ENCODE measurements around the gene NR6A1. TPM values are rescaled to one million over a fixed set of nuclear protein-coding genes. Genes with fewer than 3 reads are reported as not detected.

Gene NR6A1
- total RNA-seq, 1 donor from 2014 or later = 1.3 TPM

DNA sequence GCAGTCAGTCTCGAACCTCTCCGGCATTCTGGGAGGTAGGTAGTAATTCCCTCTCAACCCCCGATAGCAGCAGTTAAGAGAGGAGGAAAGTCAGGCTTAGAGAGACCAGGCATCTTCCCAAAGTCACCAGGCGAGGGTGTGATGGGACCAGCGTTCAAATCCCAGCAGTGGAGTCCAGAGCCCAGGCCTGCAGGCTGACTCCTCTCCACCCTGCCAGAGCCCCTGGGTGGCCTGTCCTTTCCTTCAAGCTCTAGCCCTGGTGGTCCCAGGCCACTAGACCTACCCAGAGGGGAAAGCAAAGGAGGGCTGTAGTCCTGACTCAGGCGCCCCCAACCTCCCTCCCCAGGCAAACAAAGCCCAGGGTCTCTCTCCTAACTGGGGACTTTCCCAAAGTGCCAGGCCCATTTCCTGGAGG lies 259.7 kb downstream of the NR6A1 start:
- no peak for DNase-seq (ENCODE audit: extremely low read depth, low read depth, low spot score)

GRCh38 chr9:124510650-124511425 lies 260.3 kb downstream of the NR6A1 start:
- no peak for DNase-seq (ENCODE audit: extremely low read depth, low read depth, low spot score)

DNA sequence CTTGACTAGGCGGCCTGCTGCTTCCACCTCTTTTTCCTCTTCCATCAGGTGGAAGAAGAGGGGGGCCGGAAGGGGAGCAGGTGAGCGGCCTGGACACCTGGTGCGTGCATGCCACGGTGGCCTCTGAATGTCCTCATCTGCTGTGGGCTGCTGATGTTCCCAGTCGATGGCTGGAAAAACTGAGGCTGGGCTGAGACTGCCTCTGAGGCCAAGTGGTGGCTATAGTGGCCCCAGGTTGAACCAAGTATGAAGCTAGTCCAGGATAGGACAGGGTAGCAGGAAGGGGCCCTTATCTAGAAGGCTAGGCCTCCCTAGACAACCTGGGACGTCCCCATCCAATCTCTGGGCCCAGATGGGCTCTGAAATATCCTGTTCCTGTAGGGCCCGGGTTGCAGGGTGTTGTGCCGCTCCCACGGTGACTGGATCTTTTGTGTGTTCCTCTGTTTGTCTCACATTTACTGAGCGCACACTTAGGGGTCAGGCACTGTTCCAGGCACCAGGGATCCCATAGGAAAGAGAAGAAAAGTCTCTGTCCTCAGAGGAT lies 263.2 kb downstream of the NR6A1 start:
- DNase-seq (ENCODE audit: extremely low read depth, low read depth, low spot score) = no peak

DNA sequence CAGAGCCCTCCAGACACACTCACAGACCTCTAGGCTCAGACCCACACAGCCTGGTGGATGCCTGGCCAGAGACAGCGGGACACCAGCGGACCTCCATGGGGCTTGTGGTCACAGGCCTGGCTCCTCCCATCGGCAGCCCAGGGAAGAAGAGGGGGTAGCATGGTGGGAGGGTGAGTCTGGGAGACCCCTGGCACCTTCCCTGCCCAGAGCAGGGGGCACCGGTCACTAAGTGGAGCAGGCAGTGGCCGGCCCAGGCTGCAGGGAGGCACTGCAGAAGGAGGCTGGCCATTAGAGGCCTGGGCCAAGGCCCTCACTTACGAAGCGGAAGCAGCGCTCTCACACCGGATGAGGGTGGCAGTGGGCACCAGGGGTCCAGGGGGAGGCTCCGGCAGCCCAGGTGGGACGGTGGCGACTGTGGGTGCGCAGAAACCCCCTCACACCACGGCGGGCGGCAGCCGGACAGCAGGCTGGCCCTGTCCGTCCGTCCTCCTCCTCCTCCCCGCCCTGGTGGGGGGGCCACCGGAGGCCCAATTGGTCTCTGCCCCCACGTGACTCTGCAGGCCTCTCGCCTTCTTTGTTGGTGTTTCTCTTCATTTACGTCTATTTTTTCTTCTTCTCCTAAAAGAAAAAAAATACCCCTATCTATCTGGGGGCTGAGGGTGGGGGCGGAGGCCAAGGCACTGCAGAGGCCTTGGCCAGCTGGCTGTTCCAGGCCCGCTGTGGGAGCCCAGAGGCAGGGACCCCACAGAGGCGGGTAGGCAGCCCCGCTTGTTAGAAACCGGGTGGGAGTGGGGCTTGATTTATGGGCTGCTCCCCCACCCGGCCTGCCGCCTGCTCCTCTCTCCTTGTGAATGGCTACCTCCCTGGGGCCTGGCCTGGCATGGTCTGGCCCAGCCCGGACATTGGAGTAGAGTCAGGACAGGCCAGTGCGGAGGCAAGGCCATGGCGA lies 263.9 kb downstream of the NR6A1 start, which contains the start of gene NR5A1:
NR5A1 (minus strand) TSS at position 469 of the 949 bp plus-strand sequence. CDS start 4,004 bp downstream, outside the sequence.
- DNase-seq (ENCODE audit: extremely low read depth, low read depth, low spot score) = no peak

DNA sequence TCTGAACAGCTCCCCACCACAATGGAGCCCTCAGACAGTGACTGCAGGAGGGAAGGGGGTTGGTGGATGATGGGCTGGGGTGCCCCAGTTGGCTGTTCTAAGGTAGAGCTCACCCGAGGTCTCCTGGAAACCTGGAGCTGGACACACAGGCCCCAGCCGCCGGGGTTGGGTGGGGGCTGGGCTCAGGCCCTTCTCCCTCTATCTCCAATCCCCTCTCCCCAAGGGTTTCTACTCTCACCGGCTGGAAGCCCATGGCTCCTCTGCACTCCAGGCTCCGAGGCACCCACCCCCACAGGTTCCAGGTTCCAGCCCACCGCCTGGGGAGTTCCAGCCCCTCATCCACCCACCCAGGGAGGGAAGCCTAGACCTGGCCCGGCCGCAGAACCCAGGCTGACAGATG lies 264.7 kb downstream of the NR6A1 start:
- no peak for DNase-seq (ENCODE audit: extremely low read depth, low read depth, low spot score)

GRCh38 chr9:124505901-124506346 lies 265.2 kb downstream of the NR6A1 start:
- no peak for DNase-seq (ENCODE audit: extremely low read depth, low read depth, low spot score)

- no peak for DNase-seq (ENCODE audit: extremely low read depth, low read depth, low spot score)
Measured at GRCh38 chr9:124505006-124505900, 265.9 kb downstream of the NR6A1 start.

- no peak for DNase-seq (ENCODE audit: extremely low read depth, low read depth, low spot score)
Measured at GRCh38 chr9:124504530-124505005, 266.5 kb downstream of the NR6A1 start.

GRCh38 chr9:124503713-124504529 lies 267.2 kb downstream of the NR6A1 start:
- no peak for DNase-seq (ENCODE audit: extremely low read depth, low read depth, low spot score)

- no peak for DNase-seq (ENCODE audit: extremely low read depth, low read depth, low spot score)
Measured at GRCh38 chr9:124502711-124503702, 268.1 kb downstream of the NR6A1 start.

DNA sequence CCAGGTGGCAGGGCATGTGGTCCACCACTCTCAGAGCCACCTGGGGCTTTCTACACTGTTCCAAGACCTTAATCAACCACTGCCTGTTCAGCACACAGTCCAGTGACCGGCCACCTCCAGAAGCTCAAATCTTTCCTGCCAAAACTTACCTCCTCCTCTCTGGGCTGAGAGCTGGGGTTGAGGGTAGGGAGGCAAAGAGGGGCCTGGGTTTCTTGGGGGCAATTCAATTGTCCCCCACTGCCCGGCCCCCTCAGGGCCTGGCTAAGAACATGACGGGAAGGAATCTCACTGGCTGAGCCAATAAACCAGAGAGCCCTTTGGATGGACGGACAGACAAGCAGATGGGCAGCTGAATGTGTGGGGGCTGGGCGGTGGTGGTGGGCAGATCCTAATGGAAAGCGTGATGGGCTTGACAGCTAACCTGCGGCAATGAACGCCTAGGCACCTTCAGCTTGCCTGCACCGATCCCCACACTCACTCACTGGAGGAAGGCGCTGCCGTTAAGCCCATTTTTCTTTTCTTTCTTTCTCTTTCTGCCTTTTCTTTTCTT lies 269.3 kb downstream of the NR6A1 start:
- DNase-seq (ENCODE audit: extremely low read depth, low read depth, low spot score) = no peak

DNA sequence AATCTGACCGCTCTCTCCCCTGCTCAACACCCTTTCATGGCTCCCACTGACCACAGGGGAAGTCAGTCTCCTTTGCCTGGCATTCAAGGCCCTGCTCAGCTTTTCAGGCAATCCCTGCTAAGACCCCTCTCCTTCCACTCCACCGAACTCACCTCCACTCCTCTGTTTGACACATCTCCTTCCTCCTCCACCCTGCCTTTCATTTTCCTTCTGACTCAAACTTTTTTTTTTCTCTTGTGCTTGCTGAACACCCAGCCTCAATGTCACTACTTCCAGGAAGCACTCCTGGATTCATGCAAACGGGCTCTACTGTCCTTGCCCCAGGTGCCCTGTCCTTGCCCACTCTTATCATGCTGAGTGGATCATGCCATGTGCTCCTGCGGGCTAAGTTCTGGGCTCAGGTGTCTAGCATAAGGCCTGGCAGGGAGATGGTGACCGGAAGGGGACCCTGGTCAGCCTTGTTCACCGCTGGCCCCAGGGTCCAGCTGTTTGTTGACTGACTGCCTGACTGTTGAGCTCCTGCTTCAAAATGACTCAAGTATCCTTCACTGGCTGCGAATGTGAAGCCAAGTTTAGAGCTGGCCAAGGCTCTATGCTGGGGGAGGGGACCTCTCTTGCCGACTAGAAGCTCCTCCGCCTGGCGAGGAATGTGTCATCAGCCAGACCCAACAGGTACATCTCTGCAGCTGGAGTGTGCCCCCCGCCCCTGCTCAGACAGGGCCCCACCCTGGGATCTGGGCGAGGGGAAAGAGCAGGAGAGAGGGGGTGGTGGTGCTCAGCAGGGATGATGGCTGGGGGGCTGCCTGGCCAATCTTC lies 270.1 kb downstream of the NR6A1 start:
- no peak for DNase-seq (ENCODE audit: extremely low read depth, low read depth, low spot score)

DNA sequence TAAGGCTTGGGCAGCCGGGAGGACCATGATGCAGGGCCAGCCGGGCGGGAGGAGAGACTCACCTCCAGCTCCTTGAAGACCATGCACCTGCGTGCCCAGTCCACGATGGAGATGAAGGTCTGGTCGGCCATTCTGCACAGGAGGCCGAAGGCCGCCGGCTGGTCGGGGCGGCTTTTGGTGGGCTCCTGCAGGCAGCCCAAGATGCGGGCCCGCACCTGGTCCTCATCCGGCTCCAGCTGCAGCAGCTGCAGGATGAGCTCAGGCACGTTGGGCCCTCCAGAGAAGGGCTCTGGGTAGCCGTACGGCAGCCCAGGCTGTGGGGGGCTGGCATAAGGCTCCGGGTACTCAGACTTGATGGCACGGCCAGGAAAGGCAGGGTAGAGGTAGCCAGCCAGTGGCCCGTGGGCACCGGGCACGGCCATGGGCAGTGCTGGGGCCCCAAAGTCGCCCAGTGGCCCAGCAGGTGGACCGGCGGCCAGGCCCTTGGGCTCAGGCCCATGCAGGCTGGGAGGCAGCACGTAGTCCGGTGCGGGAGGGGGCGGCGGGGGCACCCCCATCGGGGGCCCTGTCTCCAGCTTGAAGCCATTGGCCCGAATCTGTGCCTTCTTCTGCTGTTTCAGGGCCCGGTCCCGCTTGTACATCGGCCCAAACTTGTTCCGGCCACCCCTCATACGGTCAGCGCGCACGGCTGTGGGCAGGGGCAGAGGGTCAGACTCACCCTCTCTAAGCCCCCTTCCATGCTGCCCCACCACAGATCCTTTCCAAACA lies 270.9 kb downstream of the NR6A1 start:
- no peak for DNase-seq (ENCODE audit: extremely low read depth, low read depth, low spot score)

DNA sequence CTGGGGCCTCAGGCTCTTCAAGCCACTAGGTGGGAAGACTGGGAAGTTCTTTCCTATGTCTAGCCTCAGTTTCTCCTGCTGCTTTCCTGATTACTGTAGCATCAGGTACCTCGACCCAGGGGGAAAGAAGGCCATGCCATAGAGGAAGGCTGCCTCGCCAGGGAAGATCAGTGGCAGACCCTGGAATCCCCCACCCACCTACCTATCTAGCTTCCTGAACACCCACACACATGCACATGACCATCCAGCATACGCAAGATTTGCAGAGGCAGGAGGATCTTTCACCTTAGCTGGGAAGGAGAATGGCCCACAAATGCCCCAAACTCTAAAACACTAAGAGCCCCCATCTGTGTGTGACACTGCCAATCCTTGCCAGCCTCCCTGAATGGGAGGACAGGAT lies 271.9 kb downstream of the NR6A1 start:
- DNase-seq (ENCODE audit: extremely low read depth, low read depth, low spot score) = no peak

- DNase-seq (ENCODE audit: extremely low read depth, low read depth, low spot score) = no peak
Measured at GRCh38 chr9:124498499-124499146, 272.5 kb downstream of the NR6A1 start.

DNA sequence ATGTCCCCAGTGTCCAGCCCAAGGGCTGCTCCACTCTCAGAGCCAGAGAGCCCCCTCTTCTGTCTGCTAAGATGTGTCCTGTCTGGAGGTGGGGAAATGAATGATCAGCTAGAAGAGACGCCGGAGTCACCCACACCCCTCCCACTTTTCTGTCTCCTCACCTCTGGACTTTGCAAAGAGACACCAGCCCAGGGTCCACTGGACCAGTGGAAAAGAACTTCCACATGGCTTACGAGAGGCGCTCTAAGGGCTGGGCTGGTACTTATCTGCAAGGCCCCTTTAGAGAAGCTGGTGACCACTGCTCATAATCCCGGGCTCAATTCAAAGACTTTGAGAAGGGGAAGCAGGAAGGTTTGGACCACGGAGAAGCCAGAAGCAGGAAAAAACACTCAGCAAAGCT lies 273.1 kb downstream of the NR6A1 start:
- no peak for DNase-seq (ENCODE audit: extremely low read depth, low read depth, low spot score)

Measured in glomerular endothelial cell (primary cell).